Inferior parietal cortex (tissue), 1 donor: Measurements from ENCODE around the gene ASB11.
"Not testable (repeated sequence)": the region's sequence is repeated elsewhere in the genome, so short reads cannot be mapped to it uniquely, and the experiment has no call there.

Source experiments
- DNase-seq: peaks from one replicate; pipeline ENCODE4 v3.0.0-alpha.2; 2016; ENCODE audit errors: extremely low spot score

ASB11 gene

DNA sequence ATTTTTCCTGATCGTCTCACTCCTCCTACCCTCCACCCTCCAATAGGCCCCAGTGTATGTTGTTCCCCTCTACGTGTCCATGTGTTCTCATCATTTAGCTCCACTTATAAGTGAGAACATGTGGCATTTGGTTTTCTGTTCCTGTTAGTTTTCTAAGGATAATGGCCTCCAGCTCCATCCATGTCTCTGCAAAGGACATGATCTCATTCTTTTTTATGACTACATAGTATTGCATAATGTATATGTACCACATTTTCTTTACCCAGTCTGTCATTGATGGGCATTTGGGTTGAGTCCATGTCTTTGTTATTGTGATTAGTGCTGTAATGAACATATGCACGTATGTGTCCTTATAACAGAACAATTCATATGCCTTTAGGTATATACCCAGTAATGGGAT, 9.5 kb downstream of the ASB11 start:
- DNase-seq: not testable (repeated sequence)

DNA sequence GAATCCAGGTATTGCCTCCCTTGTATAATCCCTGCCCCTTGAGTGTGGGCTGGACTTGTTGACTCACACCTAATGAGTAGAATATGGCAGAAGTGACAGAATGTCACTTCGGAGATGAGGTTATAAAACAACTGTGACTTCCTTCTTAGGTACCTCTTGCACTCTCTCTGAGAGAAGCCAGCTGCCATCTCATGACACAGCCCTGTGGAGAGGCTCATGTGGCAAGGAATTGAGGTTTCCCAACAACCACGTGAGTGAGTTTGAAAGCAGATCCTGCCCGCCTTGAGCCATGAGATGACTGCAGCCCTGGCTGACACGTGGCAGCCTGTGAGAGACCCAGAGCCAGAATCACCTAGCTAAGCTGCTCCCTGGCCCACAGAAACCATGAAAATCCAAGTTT, 13.5 kb downstream of the ASB11 start:
- no peak for DNase-seq

DNA sequence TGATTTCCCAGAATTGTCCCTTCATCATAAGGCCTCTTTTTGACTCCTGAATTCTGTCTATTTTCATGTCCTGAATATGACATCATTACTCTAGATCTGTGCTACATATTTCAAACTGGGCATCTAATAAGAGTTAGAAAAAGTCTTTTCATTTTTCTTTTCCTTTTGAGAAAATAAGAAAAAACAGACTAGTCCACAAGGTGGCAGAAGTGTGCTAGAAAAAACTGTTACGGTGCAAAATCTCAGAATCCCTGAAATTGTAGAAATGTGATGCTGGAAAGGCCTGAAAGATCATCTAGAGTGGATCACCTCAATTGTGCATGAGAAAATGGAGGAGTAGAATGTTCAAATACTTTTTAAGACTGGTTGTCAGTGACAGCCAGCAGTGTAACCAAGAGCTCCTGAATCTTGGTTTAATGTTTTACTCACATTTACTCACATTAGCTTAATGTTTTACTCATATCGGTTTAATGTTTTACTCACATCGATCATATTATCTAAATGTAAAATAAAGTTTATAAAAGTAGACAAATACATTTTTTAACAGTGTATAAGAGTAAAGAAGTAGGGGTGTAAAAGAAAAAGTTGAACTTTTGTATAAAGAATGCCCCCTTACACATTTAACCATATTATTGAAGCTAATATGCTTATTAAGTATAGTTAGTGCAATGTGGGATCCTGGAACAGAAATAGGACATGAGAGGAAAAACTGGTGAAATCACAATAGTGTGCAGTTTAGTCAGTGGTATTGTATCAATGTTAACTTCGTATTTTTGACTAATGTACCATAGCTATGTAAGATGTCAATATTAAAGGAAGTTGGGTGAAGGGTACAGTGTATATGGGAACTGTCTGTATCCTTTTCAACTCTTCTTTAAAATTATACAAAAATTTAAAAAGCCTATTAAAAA, 15.2 kb downstream of the ASB11 start:
- peak; percentile 59 for DNase-seq

DNA sequence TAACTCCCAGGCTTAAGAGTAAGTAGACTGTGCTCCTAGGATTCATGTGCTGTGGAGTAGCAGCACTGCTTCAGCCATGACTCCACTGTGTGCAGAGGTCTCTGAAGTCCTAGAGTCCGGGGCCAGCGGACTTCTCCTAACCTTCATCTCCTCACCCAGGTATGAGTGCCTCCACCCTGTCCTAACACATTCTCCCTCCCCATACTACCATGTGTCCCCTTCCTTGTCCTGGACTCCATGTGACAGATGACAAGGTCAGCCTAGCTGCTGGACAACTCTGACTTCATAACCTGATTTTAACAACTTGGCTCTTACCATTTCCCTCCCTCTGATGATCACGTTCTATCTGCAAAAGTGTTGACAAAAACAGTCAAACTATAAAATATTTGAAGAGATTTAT, 16.7 kb downstream of the ASB11 start:
- no peak for DNase-seq

DNA sequence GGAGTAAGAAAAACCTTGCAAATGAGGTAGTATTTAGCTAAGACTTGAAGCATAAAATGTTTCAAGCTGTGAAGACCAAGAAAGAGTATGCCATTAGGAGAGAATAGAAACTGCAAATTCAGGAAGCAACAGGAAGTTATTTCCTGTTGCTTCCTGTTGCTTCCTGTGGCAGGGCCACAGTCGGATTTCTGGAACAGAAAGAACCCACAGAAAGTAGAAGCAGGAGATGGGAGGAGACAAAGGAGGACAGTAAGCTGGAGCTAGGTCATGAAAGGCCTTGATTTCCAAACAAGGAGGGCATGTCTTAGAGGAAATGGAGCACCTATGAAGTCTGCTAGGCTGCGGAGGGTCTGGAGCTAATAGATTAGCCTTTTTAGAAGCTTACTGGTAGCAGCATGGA, 17.2 kb downstream of the ASB11 start:
- DNase-seq: no peak

DNA sequence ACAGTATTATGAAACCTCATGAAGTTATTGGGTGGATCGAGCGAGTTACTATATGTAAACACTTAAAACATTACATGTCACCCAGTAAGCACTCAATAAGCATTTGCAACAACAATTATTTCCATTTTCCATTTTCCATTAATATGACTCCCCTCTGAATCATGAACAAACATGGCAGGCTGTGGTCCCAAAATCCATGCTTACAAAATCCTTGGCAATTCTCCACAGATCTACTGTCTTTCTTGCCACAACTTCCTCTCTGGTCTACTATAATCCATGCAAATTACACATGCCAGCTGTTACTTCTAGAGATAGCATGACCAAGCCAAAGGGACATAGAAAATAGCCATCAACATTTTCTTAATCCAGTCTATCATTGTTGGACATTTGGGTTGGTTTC, 22.0 kb downstream of the ASB11 start:
- DNase-seq: no peak

DNA sequence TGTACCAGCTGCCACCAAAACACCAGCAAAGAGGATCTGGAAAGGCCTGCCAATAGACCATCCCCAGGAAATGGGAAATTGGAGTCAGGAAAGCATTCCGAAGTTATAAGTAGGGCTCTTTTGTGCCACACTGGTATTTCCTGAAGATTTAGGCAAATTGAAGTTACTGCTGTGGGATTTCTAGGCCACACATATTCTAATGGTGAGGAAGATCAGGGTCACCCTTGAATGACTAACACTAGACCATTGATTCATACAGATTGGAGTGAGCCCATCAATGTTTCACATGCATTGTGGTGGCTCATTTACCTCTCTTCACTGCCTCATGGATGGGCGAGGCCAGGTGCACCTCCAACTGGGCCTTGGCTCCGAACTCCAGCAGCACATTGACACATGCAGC, 22.6 kb downstream of the ASB11 start:
- DNase-seq: no peak

DNA sequence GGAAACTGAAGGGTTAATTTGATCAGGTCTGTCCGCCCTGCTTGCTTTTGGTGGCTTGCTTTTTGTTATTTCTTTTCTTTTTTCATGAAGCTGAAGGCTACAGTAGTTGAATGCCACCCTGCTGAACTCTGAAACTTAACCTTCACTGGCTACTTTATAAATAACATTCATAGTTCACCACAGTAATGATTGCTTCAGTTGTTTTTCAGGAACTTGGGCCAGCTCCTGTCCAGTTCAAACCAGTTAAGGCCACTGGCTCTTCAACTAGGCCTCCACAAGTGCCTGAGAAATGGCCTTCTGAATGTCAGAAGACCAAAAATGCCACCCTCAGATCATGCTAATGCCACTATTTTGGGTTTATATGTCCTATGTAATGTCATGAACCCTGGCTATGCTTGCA, 37.8 kb downstream of the ASB11 start:
- DNase-seq: no peak

DNA sequence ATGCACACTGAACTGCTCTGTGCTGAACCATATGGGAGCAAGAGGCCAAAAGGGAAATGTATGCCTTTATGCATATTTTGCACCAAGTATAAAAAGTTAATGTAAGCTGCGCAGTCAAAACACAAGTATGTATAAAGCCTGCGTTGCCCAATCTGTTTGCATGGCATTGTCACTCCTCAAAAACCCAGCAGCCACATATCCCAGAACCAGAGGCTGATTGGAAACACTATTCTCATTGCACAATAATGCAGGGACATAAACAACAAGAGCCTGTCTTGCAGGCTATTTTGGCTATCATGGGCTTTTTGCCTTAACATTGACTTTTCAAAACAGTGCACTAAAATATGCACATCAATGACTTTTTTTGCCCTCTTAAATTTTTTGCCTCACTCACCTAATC, 40.5 kb downstream of the ASB11 start:
- DNase-seq: no peak

DNA sequence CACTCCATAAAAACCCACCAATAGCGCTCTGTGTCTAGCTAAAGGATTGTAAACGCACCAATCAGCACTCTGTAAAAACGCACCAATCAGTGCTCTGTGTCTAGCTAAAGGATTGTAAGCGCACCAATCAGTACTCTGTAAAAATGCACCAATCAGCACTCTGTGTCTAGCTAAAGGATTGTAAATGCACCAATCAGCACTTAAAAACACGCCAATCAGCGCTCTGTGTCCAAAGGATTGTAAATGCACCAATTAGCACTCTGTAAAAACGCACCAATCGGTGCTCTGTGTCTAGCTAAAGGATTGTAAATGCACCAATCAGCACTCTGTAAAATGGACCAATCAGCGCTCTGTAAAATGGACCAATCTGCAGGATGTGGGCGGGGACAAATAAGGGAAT, 42.2 kb downstream of the ASB11 start:
- not testable (repeated sequence) for DNase-seq

DNA sequence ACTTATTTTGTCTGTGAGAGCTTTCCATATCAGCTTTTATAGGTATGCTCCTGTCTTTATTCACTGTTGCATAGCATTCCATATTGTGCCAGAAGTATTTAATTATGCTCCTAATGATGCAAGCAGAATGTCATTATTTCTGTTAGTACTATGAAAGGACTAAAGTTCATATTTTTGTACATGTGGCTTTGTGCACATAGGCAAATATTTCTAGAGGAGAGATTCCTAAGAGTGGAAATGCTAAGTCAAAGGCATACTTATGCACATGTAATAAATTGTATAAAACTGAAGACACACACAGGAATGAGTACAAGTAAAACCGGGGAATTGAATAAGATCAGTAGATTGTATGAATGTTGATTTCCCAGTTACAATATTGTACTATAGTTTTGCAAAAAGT, 43.7 kb downstream of the ASB11 start:
- no peak for DNase-seq

DNA sequence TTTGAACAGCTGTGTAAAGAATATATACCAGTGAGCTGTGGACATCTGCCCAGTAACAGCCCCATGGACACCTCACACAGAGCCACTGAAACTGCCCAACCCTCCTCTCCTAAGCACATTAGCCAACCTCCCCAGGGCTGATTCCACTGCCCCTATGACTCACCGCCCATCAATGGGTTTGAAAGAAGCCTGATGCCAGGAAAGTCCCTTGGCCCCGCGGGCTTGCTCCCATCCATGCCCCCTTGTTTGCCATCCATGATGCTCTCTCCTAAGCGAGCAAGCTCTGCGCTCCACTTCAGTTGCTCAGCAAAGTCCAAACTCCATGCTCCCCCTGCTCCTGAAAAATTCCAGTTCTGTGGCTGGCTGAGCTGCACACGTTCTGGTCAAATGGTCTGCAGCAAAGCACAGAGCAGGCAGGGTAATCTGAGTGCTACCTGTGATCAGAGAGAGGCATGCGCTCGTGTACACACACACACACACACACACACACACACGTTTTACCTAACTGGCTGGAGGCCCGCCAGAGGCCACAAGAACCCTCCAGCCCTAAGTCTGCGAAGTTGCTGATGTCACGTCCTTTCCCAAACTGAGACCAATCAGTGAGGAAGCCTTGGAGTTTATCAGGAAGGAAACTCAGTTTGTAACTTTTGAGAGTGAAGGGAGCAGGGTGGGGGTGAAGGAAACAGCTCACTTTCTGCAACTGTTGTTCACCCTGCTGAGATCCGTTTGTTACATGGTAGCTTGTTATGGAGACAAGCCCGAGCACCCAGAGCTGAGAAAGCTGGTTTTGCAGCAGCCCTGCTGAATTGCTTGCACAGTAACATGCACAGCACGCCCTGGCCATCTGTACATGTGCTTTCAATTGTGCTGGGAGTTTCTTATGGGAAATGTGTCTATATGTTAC, 45.6 kb downstream of the ASB11 start, which contains the start of gene ASB9:
Gene ASB9, minus strand, starts transcription at position 466 of the 904 bp plus-strand sequence. Its CDS starts 209 bp downstream, at position 257.
- peak; percentile 2 for DNase-seq

DNA sequence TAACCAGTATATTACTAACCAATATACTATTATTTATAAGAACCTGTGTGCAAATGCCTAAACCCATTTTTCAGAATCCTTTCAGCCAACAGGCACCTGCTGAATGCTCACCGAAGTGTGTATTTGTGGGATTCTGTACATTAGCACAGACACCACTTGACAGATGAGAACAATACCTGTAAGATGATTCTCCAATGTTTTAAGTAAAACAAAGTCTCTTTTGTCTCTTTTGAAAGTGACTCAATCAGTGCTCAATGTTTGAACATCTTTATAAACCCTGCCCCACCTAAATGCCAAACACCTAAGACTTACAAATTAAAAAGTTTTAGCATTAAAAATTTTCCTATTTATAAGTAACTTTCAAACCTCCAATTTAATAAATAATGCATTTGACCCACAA, 46.3 kb downstream of the ASB11 start:
- DNase-seq: no peak

DNA sequence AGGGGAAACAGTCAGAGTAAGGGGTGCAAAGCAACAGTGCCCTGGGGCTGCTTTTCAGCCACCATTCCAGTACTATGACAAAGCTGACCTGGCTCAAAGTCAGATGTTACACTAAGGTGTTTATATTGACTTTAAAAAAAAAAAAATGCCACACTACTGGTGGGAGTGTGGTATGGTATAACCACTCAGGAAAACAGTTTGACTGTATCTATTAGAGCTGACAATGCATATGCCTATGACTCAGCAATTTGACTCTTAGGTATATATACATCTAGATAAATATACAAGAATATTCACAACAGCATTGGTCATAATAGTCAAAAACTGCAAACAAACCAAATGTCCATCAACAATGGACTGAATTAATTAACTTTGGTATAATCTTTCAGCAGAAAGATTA, 60.6 kb downstream of the ASB11 start:
- DNase-seq: no peak

DNA sequence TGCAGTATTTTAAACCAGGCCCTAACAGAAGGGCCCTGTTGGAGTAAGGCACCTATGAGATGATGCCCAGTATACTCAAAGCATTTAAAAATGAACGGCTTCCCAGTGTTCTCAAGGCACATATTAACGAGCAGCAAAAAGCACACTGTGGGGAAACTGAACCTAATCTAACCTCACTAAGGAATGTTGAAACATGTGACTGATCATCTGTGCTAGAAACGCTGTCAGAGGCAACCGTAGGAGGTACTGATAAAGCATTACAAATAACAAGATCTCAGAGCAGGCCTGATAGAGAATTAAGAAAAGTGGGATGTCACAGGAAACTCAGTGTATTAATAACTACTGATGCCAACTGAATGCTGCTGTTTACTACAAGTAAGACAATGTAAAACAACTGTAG, 69.5 kb downstream of the ASB11 start:
- DNase-seq: no peak

DNA sequence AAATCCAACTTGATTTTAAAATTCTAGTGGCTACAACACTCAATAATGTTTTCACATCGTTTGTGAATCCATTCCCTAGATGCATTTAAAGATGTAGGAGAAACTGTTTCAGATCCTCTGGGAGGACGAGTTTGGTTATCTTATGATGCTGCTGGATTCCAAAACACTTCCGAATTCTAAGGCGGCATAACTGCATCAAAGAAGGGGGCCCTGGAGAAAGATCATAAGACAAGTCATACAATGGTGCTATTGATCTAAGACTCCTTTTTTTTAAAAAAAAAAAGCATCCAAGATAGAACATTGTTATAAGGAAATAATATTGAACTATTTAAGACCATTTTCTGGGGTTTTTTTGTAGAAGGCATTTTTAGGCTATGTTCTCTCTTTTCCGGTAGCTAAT, 71.0 kb downstream of the ASB11 start:
- DNase-seq: no peak

DNA sequence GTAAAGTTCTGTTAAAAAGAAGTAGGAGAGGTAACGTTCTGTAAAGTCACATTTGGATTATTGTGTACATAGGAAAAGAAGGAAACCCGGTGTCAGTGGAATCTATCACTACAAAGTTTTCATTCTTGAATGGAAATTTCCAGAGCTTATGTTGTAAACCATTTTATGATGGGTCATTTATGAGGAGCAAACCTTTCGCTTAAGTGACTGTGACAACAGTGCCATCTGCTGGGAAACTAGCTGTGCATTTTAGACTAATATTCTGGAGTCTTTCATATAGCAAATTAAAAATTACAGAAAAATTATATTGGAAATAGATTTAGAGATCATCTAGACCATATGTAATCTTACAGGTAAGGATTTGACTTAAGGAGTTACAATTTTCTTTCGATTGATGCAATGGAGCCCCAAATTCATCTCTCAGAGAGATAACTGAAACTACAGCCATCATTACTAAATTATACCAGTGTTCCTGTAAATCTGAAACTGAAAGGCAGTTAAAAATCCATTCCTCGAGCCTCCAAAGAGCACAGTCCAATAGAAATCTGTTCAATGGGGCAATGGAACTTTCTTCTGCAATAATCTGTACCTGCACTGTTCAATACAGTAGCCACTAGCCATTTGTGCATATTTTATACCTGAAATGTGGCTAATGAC, 72.4 kb downstream of the ASB11 start:
- DNase-seq: peak; percentile 66

DNA sequence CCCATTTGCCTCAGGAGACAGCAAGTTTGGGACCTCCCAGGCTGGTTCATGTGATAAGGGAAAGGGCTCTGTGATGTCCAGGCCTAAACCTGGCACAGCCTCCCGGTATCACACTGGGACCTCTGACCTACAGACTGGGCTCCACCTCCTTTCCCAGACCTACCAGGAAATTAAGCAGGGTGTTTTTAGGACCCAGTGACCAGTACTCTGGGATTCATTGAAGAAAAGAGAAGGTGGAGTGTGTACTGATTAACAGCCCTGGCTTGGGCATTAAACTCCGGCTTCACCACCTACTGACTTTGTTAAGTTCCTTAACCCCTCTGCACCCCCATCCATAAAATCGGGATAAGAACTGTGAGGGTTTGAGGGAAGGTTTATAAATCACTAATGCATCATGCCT, 74.1 kb downstream of the ASB11 start:
- DNase-seq: no peak

DNA sequence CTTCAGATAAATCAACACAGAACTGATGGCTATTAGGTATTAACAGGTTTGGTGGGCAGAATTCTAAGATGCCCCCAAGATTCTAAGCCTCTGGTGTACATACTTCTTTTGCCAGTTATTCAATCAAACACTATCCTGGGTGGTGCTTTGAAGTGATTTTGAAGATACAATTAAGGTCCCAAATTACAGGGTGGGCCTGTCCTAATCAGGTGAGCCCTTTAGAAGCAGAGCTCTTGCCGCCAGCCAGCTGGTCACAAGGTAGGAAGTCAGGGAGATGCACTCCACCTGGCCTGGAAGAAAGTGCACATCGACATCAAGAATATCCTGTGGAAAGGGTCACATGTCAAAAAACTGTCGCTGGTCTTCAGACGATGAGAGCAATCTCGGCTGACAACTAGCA, 75.0 kb downstream of the ASB11 start:
- no peak for DNase-seq

DNA sequence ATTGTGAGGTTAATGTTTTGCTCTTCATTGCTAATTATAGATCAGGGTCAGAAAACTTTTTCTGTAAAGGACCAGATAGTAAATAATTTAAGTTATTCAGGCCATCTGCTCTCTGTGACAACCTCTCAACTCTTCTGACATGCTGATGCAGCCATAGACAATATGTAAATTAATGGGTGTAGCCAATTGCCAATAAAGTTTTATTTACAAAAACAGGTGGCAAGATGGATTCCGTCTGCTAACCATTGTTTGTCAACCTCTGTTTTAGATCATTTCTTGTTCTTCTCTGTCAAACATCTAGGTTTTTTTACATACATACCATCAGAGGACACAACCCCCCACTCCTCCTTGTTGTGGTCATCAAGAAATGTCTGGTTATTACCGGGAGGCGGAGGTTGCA, 79.3 kb downstream of the ASB11 start:
- DNase-seq: no peak

DNA sequence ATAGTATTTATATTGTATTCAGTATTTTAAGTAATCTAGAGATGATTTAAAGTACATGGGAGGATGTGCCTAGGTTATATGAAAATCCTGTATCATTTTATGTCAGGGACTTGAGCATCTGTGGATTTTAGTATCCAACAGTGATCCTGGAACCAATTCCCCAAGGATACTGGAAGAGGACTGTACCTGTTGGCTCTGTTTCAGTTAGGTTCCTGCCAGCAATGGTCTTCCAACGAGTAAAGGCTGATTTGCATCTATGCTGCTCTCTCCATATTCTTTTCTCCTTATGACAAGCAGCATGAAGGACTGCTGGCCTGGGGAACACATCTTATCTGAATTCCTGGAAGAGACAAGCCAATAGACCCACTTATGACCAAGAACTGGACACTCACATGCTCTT, 80.4 kb downstream of the ASB11 start:
- DNase-seq: no peak

DNA sequence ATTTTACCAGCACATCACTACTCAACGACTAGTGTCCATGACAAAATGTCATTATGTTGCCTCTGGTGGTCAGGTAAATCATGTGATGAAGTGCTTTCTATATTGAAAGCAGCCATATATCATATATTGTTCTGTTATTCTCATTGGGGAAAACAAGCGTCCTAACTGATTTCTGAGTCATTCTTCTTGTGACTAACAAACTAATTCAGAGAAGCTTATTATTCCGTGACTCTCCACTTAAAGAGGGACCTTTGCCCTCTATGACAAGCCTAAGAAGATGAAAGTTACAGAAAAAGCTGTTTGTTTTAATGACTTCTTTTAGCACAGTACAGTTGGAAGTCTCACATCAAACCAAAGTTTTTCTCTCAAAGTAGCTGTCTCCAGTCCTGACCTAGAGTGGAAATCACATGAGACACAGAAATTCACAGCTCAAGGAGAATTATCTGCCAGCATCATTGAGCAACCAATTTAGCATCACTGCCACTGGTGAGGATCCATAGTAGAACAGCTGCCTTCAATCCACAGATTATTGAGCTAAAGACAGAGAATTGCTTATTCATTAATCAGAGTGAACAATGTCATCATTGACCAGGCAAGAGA, 81.9 kb downstream of the ASB11 start:
- no peak for DNase-seq
